ENCODE results near the gene KANK4. TPM values are rescaled to one million over a fixed set of nuclear protein-coding genes. Genes with fewer than 3 reads are reported as not detected.

Gene KANK4
- total and polyA plus RNA-seq, 12 donors, result 0.12 to 1.1 (median 0.26) TPM; not detected in 2

GRCh38 chr1:62342270-62342669 lies 23.0 kb upstream of the KANK4 start:
- Histone ChIP-seq H3K27ac (no peak overlapping the region), H3K27me3 (no peaks in the 10 kb centered on the region), H3K4me1 (replicated peaks in 1 of 2) (peaks cover 0 to 3% of the 10 kb centered on the region in 2 donors), H3K9me3 (replicated peaks in 1 of 3) (no peaks in the 10 kb centered on the region), H3K36me3 (replicated peaks in 1 of 2) (no peaks in the 10 kb centered on the region), H3K4me3 (no peak overlapping the region)
- TF ChIP-seq POLR2A (IDR thresholded peaks at IDR 0.05), result no peak
- TF ChIP-seq CTCF (IDR thresholded peaks at IDR 0.05), result no peak
- no peak for DNase-seq
- intact Hi-C loops (cut with DNase I), result no loop called here
- WGBS, 4 donors, result 78 to 89% (median 84%) methylated on average over 3 of the region's 3 CpGs

GRCh38 chr1:62341615-62342014 lies 22.4 kb upstream of the KANK4 start:
- 57 to 73% (median 69%) methylated on average over 4 of the region's 4 CpGs for WGBS, 4 donors
- Histone ChIP-seq H3K4me1 (replicated peaks in 1 of 2) (peaks cover 0 to 9% of the 10 kb centered on the region in 2 donors), H3K4me3 (no peak overlapping the region), H3K27me3 (no peaks in the 10 kb centered on the region), H3K9me3 (replicated peaks in 1 of 3) (no peaks in the 10 kb centered on the region), H3K27ac (no peak overlapping the region), H3K36me3 (replicated peaks in 1 of 2) (no peaks in the 10 kb centered on the region)
- DNase-seq, result no peak
- no peak for TF ChIP-seq CTCF (IDR thresholded peaks at IDR 0.05)
- TF ChIP-seq POLR2A (IDR thresholded peaks at IDR 0.05), result no peak
- intact Hi-C loops (cut with DNase I), result no loop called here

GRCh38 chr1:62341089-62341488 lies 21.9 kb upstream of the KANK4 start:
- no peak overlapping the region for H3K4me3 ChIP-seq
- no peaks in the 10 kb centered on the region for H3K36me3 ChIP-seq (replicated peaks in 1 of 2)
- 90 to 94% (median 93%) methylated on average over 3 of the region's 3 CpGs for WGBS, 4 donors
- no peaks in the 10 kb centered on the region for H3K9me3 ChIP-seq (replicated peaks in 1 of 3)
- no peaks in the 10 kb centered on the region for H3K27me3 ChIP-seq
- H3K4me1 ChIP-seq (replicated peaks in 1 of 2), result peaks cover 0 to 10% of the 10 kb centered on the region in 2 donors
- TF ChIP-seq CTCF (IDR thresholded peaks at IDR 0.05) (no peak), POLR2A (IDR thresholded peaks at IDR 0.05) (no peak)
- intact Hi-C loops (cut with DNase I), result no loop called here
- no peak overlapping the region for H3K27ac ChIP-seq
- no peak for DNase-seq

GRCh38 chr1:62337706-62338631 lies 18.7 kb upstream of the KANK4 start:
- WGBS, 4 donors, result 58 to 82% (median 64%) methylated on average over 17 to 21 of the region's 21 CpGs

More at GRCh38 chr1:62337706-62338631, 18.7 kb upstream of the KANK4 start:
- Histone ChIP-seq H3K9me3 (replicated peaks in 1 of 3) (no peaks in the 10 kb centered on the region), H3K4me3 (no peak overlapping the region), H3K27me3 (no peaks in the 10 kb centered on the region), H3K36me3 (replicated peaks in 1 of 2) (no peaks in the 10 kb centered on the region), H3K4me1 (replicated peaks in 1 of 2) (peaks cover 0 to 10% of the 10 kb centered on the region in 2 donors), H3K27ac (peak overlapping the region in 3 of 5 donors; percentile 22 to 76 (median 71))
- DNase-seq, result peak in 6 of 7 donors; percentile 7 to 59 (median 25)
- intact Hi-C loops (cut with DNase I), result no loop called here
- no peak for TF ChIP-seq POLR2A (IDR thresholded peaks at IDR 0.05)
- TF ChIP-seq CTCF (IDR thresholded peaks at IDR 0.05), result no peak

All from adrenal gland (tissue), 12 donors.